ENCODE data around the gene CHAF1A.
A peak's percentile ranks its signal among the peaks of the same experiment; 100 is the strongest.

Gene CHAF1A

GRCh38 chr19:4379383-4380253 lies 22.8 kb upstream of the CHAF1A start:
- DNase-seq (ENCODE audit: low spot score), result peak; percentile 85

- no peak for DNase-seq (ENCODE audit: low spot score)
Measured at GRCh38 chr19:4380254-4380727, 22.1 kb upstream of the CHAF1A start.

GRCh38 chr19:4385291-4386040 lies 17.0 kb upstream of the CHAF1A start:
- DNase-seq (ENCODE audit: low spot score), result no peak

DNA sequence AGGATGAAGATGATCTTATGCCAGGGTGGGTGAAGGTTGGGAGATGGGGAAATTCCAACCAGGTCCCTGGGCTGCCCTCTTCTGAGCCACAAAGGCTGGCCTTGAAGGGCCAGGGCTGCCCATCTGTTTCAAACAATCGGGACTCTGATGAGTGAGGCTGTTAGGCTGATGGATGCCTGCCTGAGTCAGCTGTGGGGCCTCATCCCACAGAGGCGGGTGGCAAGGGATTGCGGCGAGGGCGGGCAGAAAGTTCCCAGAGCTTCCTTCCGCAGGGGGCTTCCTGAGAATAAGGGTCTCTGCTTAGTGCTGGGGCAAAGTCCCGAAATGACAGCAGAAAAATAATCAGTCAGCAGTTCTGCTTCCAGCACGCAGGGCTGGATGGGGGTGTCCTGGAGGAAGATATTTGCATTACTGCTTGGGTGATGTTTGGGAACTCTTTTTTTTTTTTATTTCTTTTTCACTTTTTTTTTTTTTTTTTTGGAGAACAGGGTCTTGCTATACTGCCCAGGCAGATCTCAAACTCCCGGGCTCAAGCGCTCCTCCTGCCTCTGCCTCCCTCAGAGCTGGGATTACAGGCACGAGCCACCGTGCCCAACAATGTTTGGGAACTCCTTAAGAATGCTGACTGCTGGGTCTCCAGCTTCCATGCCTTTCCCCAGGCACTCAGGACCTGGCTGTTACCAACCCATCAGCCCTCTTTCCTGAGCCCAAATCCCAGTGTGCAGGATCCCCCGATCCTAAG lies 16.2 kb upstream of the CHAF1A start:
- DNase-seq (ENCODE audit: low spot score), result no peak

- DNase-seq (ENCODE audit: low spot score), result no peak
Measured at GRCh38 chr19:4388337-4389063, 13.9 kb upstream of the CHAF1A start.

DNA sequence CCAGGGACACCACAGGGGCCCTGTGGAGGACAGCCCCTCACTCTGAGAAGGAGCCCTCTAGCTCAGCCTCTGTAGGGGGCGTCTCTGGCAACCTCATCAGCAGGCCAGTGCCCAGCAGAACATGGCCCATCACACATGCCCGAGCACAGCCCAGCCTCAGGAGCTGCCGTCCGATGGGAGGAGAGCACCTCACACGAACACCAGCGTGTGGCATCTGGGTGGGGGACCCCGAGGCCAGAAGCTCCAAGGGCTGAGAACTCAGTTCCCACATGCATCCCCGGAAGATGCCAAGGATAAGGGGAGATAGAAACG lies 13.4 kb upstream of the CHAF1A start:
- no peak for DNase-seq (ENCODE audit: low spot score)

GRCh38 chr19:4389511-4390016 lies 12.9 kb upstream of the CHAF1A start:
- DNase-seq (ENCODE audit: low spot score), result no peak

GRCh38 chr19:4390017-4390566 lies 12.3 kb upstream of the CHAF1A start:
- DNase-seq (ENCODE audit: low spot score), result no peak

DNA sequence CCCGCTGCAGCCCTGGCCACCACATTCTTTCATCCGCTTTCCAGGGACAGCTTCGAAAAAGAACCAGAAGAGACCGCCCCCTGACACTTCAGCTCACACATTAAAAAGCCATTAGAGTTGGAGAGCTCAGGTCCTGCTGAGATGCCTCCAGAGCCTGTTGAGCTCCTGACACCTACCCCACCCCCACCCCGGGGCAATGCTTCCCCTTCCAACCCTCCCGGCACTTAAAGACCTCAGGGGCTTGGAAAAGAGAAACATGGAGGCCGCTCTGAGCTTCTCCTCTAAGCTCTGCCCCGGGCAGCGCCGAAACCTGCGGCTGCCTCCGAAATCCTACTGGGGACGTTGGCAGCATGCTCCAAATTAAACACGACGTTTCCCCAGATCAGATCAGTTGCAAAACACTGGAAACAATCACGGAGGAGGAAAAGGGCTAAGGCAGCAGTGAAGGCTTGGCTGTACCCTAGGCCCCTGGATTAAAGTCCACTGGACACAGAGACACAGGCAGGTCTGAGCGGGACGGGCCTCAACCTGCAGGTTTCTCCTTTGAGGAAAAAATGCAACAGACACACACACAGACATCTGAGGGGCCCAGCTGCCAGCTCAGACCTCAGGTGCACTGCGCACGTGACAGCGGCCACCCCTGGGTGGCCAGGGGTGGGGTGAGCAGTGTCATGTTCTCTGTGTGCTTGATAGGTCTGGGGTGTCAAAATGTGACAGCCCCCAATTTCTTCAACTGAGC lies 11.7 kb upstream of the CHAF1A start:
- no peak for DNase-seq (ENCODE audit: low spot score)

- DNase-seq (ENCODE audit: low spot score), result no peak
Measured at GRCh38 chr19:4391306-4391693, 11.1 kb upstream of the CHAF1A start.

GRCh38 chr19:4391701-4392483 lies 10.5 kb upstream of the CHAF1A start:
- no peak for DNase-seq (ENCODE audit: low spot score)

GRCh38 chr19:4393947-4394590 lies 8.4 kb upstream of the CHAF1A start:
- DNase-seq (ENCODE audit: low spot score), result no peak

GRCh38 chr19:4396949-4397783 lies 5.3 kb upstream of the CHAF1A start:
- DNase-seq (ENCODE audit: low spot score), result no peak

DNA sequence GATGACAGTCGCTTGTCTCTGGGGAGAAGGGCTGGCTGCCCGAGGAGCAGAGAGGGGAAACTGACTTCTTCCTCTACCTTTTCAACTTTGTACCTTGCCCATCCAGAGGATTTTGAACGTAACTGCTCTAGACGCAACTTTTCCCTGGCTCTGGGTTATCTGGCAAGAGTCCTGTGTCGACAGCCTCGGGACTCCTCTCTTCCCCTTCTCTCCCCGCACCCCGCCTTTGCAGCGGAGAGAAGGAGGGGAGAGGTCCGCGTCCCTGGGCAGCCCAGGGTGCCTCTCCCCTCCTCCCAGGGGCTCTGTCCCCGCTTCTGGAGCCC lies 2.7 kb upstream of the CHAF1A start:
- DNase-seq (ENCODE audit: low spot score), result no peak

DNA sequence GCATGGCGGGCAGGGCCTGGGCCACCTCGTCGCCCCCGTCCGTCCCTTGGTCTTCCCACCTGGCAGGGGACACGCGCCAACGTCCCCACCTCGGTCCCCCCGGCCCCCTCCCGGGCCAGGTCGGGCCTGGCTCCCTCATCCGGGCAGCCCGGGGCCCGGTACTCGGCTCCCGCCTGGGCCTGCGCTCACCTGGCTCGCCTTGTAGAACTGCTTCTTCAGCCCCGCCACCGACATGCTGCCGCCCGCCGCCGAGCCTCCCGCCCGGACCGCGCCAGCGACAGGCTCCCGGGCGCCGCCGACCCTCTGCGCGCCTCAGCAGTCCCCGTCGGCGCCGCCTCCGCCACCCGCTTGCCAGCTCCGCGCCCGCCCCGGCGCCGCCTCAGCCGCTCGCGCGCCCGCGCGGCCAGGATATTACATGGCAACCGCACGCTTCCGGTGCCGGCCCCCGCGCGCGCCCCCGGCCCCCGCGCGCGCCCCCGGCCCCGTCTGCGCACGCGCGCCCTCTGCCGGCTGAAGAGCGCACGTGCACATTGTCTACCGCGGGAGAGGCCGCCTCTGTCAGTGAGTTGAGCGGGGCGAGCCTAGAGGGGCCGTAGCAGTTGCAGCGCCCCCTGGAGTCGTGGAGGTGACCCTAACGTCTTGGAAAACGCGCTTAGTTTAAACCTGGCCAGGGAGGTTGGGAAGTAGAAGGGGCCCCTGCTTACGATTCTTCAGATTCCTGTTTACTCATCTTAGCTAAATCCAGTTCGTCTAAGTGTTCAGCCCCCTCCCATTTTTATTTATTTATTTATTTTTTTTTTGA lies 2.1 kb upstream of the CHAF1A start, which contains the start of gene SH3GL1:
Gene SH3GL1, minus strand, starts transcription at position 413 of the 802 bp plus-strand sequence. Its CDS starts 179 bp downstream, at position 234.
- peak; percentile 82 for DNase-seq (ENCODE audit: low spot score)

GRCh38 chr19:4401769-4402170 lies 670 bp upstream of the CHAF1A start:
- DNase-seq (ENCODE audit: low spot score), result no peak

- DNase-seq (ENCODE audit: low spot score), result no peak
Measured at GRCh38 chr19:4403005-4403761, 743 bp downstream of the CHAF1A start.
